GM18517 (cell line): ENCODE data around the gene TENT4B.

Experiments
- ATAC-seq: cut with Tn5 transposase; IDR thresholded peaks from one replicate; pipeline ENCODE4 v1.9.1; 2021; ENCODE audit warnings: mild to moderate bottlenecking, moderate library complexity; ENCODE audit not compliant: unreplicated experiment

Gene TENT4B

GRCh38 chr16:50268352-50268751, 115.2 kb downstream of the TENT4B start:
- ATAC-seq, result no peak

- no peak for ATAC-seq
Observed at GRCh38 chr16:50269061-50269705, 116.1 kb downstream of the TENT4B start.

GRCh38 chr16:50269769-50270509, 116.8 kb downstream of the TENT4B start:
- ATAC-seq, result no peak

- no peak for ATAC-seq
Observed at GRCh38 chr16:50270510-50271147, 117.5 kb downstream of the TENT4B start.

- ATAC-seq, result no peak
Observed at GRCh38 chr16:50271148-50272041, 118.3 kb downstream of the TENT4B start.

- ATAC-seq, result no peak
Observed at GRCh38 chr16:50272111-50272571, 119.0 kb downstream of the TENT4B start.

GRCh38 chr16:50272687-50273381, 119.7 kb downstream of the TENT4B start:
- no peak for ATAC-seq

GRCh38 chr16:50273382-50273690, 120.2 kb downstream of the TENT4B start:
- ATAC-seq, result no peak

GRCh38 chr16:50273888-50274325, 120.8 kb downstream of the TENT4B start:
- ATAC-seq, result peak; percentile 72

- peak; percentile 29 for ATAC-seq
Observed at GRCh38 chr16:50274326-50275097, 121.4 kb downstream of the TENT4B start.

GRCh38 chr16:50275098-50275415, 122.0 kb downstream of the TENT4B start:
- ATAC-seq, result no peak

- no peak for ATAC-seq
Observed at GRCh38 chr16:50275428-50276325, 122.6 kb downstream of the TENT4B start.

GRCh38 chr16:50276326-50276640, 123.2 kb downstream of the TENT4B start:
- ATAC-seq, result no peak

- no peak for ATAC-seq
Observed at GRCh38 chr16:50276801-50277555, 123.9 kb downstream of the TENT4B start.

GRCh38 chr16:50278251-50278650, 125.1 kb downstream of the TENT4B start:
- ATAC-seq, result no peak

GRCh38 chr16:50279504-50279865, 126.4 kb downstream of the TENT4B start:
- ATAC-seq, result no peak

GRCh38 chr16:50280932-50281331, 127.8 kb downstream of the TENT4B start:
- ATAC-seq, result no peak
